HepG2 (cell line): ENCODE results near the gene ANKRD10. TPM values are rescaled to one million over a fixed set of nuclear protein-coding genes. Genes with fewer than 3 reads are reported as not detected.

Experiments
- ARNTL ChIP-seq: sonication (generic); formaldehyde crosslinking; IDR thresholded peaks from 2 replicates; pipeline ENCODE4 v1.4.0; 2020; ENCODE audit warnings: mild to moderate bottlenecking, missing genetic modification reagents
- CHCHD3 ChIP-seq: sonication (generic); formaldehyde crosslinking; IDR thresholded peaks from 2 replicates; pipeline ENCODE4 v1.8.0; 2022; ENCODE audit warnings: mild to moderate bottlenecking, missing genetic modification reagents, moderate library complexity
- ESRRA ChIP-seq: sonication (generic); formaldehyde crosslinking; IDR thresholded peaks from 2 replicates; pipeline ENCODE4 v1.5.1; 2020; ENCODE audit warnings: mild to moderate bottlenecking, low read depth, missing genetic modification reagents
- FOXC1 ChIP-seq: sonication (generic); formaldehyde crosslinking; IDR thresholded peaks from 2 replicates; pipeline ENCODE4 v1.8.0; 2022; ENCODE audit warnings: mild to moderate bottlenecking, missing genetic modification reagents, borderline replicate concordance
- FOXJ3 ChIP-seq: sonication (generic); formaldehyde crosslinking; IDR thresholded peaks from 2 replicates; pipeline ENCODE4 v1.4.0; 2020; ENCODE audit warnings: missing genetic modification reagents, mild to moderate bottlenecking, borderline replicate concordance
- JUN ChIP-seq: sonication (generic); formaldehyde crosslinking; IDR thresholded peaks from 2 replicates; pipeline ENCODE4 v1.4.0; 2020; ENCODE audit warnings: mild to moderate bottlenecking, missing genetic modification reagents
- KDM2A ChIP-seq: sonication (generic); formaldehyde crosslinking; IDR thresholded peaks from 2 replicates; pipeline ENCODE4 v1.4.0; 2020; ENCODE audit warnings: low read depth, missing genetic modification reagents, borderline replicate concordance
- KLF6 ChIP-seq: IDR thresholded peaks from 2 replicates; pipeline ENCODE4 v1.8.0; 2016; ENCODE audit warnings: missing biosample characterization, missing genetic modification reagents
- MAZ ChIP-seq, 2 experiments: sonication (generic) in 1 of 2; formaldehyde crosslinking in 1 of 2; IDR thresholded peaks; 2 replicates each; pipeline versions ENCODE4 v1.5.0 to v1.6.1; 2012 to 2020; ENCODE audit warnings: low read depth in 2 of 2, mild to moderate bottlenecking in 2 of 2, borderline replicate concordance in 1 of 2, improper control_type of control experiment in 1 of 2, low read length in 1 of 2, missing genetic modification reagents in 1 of 2, moderate library complexity in 1 of 2
- PPARG ChIP-seq: conservative IDR thresholded peaks from 2 replicates; pipeline ENCODE4 v1.6.1; 2016; ENCODE audit warnings: missing biosample characterization, missing genetic modification reagents
- TAF1 ChIP-seq: sonication (generic); formaldehyde crosslinking; IDR thresholded peaks from 2 replicates; pipeline ENCODE4 v1.4.0; 2020; ENCODE audit warnings: missing genetic modification reagents
- ZFYVE20 ChIP-seq: sonication (generic); formaldehyde crosslinking; IDR thresholded peaks from 2 replicates; pipeline ENCODE4 v1.8.0; 2023; ENCODE audit warnings: low read depth, mild to moderate bottlenecking, moderate library complexity, missing genetic modification reagents, borderline replicate concordance
- ZNF12 ChIP-seq: sonication (generic); formaldehyde crosslinking; IDR thresholded peaks from 2 replicates; pipeline ENCODE4 v1.5.0; 2020; ENCODE audit warnings: missing genetic modification reagents
- ZNF143 ChIP-seq: sonication (generic); formaldehyde crosslinking; IDR thresholded peaks from 2 replicates; pipeline ENCODE4 v1.4.0; 2020; ENCODE audit warnings: missing genetic modification reagents
- ZNF296 ChIP-seq: sonication (generic); formaldehyde crosslinking; conservative IDR thresholded peaks from 2 replicates; pipeline ENCODE4 v1.5.0; 2020; ENCODE audit warnings: mild to moderate bottlenecking, missing genetic modification reagents
- ZNF350 ChIP-seq: sonication (generic); formaldehyde crosslinking; IDR thresholded peaks from 2 replicates; pipeline ENCODE4 v1.4.0; 2020; ENCODE audit warnings: mild to moderate bottlenecking, low read depth, missing genetic modification reagents, borderline replicate concordance
- ZNF432 ChIP-seq: sonication (generic); formaldehyde crosslinking; IDR thresholded peaks from 2 replicates; pipeline ENCODE4 v1.5.0; 2020; ENCODE audit warnings: missing genetic modification reagents, mild to moderate bottlenecking, borderline replicate concordance
- ZNF589 ChIP-seq: sonication (generic); formaldehyde crosslinking; conservative IDR thresholded peaks from 2 replicates; pipeline ENCODE4 v1.8.0; 2022; ENCODE audit warnings: mild to moderate bottlenecking, moderate library complexity, missing genetic modification reagents
- ZNF713 ChIP-seq: sonication (generic); formaldehyde crosslinking; IDR thresholded peaks from 2 replicates; pipeline ENCODE4 v1.4.0; 2020; ENCODE audit warnings: mild to moderate bottlenecking, missing genetic modification reagents
- ZNF878 ChIP-seq: sonication (generic); formaldehyde crosslinking; IDR thresholded peaks from 2 replicates; pipeline ENCODE4 v1.8.1; 2023; ENCODE audit warnings: mild to moderate bottlenecking, missing genetic modification reagents, moderate library complexity
- ZSCAN9 ChIP-seq: IDR thresholded peaks from 2 replicates; pipeline ENCODE4 v1.6.1; 2016; ENCODE audit warnings: borderline replicate concordance
- polyA plus RNA-seq, 8 experiments: library from polyadenylated mRNA; depleted of rRNA in 3 of 8; stranded (reverse) in 7 of 8; unstranded in 1 of 8; fragments of >200 nt; fragmentation: Illumina TruSeq in 4 of 8; extraction: Trizol in 4 of 8; gene quantifications; 2 replicates each; pipeline versions ENCODE4 v1.2.1 to v1.2.3, GENCODE V29; 2011 to 2016; ENCODE audit warnings: low read depth in 4 of 8, missing spikeins in 1 of 8, mixed read lengths in 1 of 8; ENCODE audit not compliant: insufficient read depth in 1 of 8
- total RNA-seq, 5 experiments: library from RNA; depleted of rRNA; stranded (reverse); fragments of >200 nt; fragmentation: Illumina TruSeq; extraction: Trizol; gene quantifications; 2 replicates each; pipeline ENCODE4 v1.2.3, GENCODE V29; 2016; ENCODE audit warnings: low read depth in 1 of 5
- TF ChIP-seq, protein P1 (sequence below): sonication (generic); formaldehyde crosslinking; IDR thresholded peaks from 2 replicates; pipeline ENCODE4 v1.4.0; 2020; ENCODE audit warnings: missing genetic modification reagents
- TF ChIP-seq, protein P2 (sequence below): sonication (generic); formaldehyde crosslinking; IDR thresholded peaks from 2 replicates; pipeline ENCODE4 v1.4.0; 2020; ENCODE audit warnings: mild to moderate bottlenecking, low read depth, missing genetic modification reagents
- TF ChIP-seq, protein P3 (sequence below): sonication (generic); formaldehyde crosslinking; IDR thresholded peaks from 2 replicates; pipeline ENCODE4 v1.4.0; 2020; ENCODE audit warnings: missing genetic modification reagents

ANKRD10 gene
- total and polyA plus RNA-seq, 2 of the 13 experiments (the other 11 are each of a cell fraction or from before 2014, with no cell fraction given), result 108 to 115 TPM

DNA sequence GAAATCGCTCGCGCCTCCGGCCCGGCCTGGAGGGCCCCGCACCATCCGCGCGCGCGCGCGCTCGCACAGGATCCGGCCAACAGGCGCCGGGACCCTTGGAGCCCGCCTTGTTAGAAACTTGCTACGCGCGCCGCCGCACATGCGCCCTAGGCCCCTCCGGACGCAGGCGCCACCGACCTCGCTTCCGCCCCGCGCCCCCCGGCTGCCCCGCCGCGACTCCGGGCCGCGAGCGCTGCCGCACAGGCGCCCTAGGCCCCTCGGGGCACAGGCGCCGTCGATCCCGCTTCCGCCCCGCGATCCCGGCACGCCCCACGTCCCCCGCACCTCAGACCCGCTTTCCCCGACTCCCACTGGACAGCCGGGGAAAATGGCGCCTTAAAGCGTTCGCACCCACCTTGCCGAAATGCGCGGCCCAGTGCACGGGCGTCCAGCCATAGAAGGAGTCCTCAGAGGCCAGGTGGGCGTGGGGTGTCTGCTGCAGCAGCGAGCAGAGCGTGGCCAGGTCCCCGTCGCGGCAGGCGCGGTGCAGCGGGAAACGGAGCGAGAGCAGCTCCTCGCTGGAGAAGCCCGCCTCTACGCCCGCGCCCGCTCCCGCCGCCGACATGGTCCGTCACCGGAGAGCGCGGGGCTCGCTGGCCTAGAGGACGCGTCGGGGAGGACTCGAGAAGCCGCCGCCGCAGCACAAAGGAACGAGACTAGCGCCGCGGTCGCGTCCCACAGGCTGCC lies 375 bp downstream of the ANKRD10 start (continued):
- no peak for TF ChIP-seq ZNF12 (CRISPR knock-in tag)
- 0 out of 2 replicates have a peak, but pooled peaks have one; percentile 50 for TF ChIP-seq ZNF878 (CRISPR knock-in tag)
- TF ChIP-seq, protein P1, sequence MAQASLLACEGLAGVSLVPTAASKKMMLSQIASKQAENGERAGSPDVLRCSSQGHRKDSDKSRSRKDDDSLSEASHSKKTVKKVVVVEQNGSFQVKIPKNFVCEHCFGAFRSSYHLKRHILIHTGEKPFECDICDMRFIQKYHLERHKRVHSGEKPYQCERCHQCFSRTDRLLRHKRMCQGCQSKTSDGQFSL (CRISPR knock-in tag), result 0 out of 2 replicates have a peak, but pooled peaks have one; percentile 33
- 0 out of 2 replicates have a peak, but pooled peaks have one; percentile 21 for TF ChIP-seq CHCHD3 (CRISPR knock-in tag)
- no peak for TF ChIP-seq PPARG (CRISPR knock-in tag)
- TF ChIP-seq FOXC1 (CRISPR knock-in tag), result no peak
- peak; percentile 77 for TF ChIP-seq ZNF589 (CRISPR knock-in tag)
- no peak for TF ChIP-seq ARNTL (CRISPR knock-in tag)
- TF ChIP-seq KDM2A (CRISPR knock-in tag), result peak; percentile 83
- no peak; the same call in 1 of the 2 replicates for TF ChIP-seq ZNF350 (CRISPR knock-in tag)
- TF ChIP-seq ZNF432 (CRISPR knock-in tag), result no peak
- TF ChIP-seq, protein P2, sequence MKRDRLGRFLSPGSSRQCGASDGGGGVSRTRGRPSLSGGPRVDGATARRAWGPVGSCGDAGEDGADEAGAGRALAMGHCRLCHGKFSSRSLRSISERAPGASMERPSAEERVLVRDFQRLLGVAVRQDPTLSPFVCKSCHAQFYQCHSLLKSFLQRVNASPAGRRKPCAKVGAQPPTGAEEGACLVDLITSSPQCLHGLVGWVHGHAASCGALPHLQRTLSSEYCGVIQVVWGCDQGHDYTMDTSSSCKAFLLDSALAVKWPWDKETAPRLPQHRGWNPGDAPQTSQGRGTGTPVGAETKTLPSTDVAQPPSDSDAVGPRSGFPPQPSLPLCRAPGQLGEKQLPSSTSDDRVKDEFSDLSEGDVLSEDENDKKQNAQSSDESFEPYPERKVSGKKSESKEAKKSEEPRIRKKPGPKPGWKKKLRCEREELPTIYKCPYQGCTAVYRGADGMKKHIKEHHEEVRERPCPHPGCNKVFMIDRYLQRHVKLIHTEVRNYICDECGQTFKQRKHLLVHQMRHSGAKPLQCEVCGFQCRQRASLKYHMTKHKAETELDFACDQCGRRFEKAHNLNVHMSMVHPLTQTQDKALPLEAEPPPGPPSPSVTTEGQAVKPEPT (CRISPR knock-in tag), result no peak
- TF ChIP-seq ZSCAN9 (CRISPR knock-in tag), result no peak; the same call in 1 of the 2 replicates
- peak; percentile 61; the same call in 1 of the 2 replicates for TF ChIP-seq JUN (CRISPR knock-in tag)
- no peak for TF ChIP-seq ZFYVE20
- no peak; the same call in 1 of the 2 replicates for TF ChIP-seq ESRRA (CRISPR knock-in tag)
- TF ChIP-seq TAF1 (CRISPR knock-in tag), result peak; percentile 88
- peak; percentile 36; the same call in 1 of the 2 replicates for TF ChIP-seq KLF6 (CRISPR knock-in tag)
- TF ChIP-seq ZNF713, result no peak
- 0 out of 2 replicates have a peak, but pooled peaks have one; percentile 23 for TF ChIP-seq ZNF296 (CRISPR knock-in tag)
- peak; percentile 80 for TF ChIP-seq ZNF143 (CRISPR knock-in tag)
- TF ChIP-seq FOXJ3 (CRISPR knock-in tag), result no peak
- TF ChIP-seq, protein P3, sequence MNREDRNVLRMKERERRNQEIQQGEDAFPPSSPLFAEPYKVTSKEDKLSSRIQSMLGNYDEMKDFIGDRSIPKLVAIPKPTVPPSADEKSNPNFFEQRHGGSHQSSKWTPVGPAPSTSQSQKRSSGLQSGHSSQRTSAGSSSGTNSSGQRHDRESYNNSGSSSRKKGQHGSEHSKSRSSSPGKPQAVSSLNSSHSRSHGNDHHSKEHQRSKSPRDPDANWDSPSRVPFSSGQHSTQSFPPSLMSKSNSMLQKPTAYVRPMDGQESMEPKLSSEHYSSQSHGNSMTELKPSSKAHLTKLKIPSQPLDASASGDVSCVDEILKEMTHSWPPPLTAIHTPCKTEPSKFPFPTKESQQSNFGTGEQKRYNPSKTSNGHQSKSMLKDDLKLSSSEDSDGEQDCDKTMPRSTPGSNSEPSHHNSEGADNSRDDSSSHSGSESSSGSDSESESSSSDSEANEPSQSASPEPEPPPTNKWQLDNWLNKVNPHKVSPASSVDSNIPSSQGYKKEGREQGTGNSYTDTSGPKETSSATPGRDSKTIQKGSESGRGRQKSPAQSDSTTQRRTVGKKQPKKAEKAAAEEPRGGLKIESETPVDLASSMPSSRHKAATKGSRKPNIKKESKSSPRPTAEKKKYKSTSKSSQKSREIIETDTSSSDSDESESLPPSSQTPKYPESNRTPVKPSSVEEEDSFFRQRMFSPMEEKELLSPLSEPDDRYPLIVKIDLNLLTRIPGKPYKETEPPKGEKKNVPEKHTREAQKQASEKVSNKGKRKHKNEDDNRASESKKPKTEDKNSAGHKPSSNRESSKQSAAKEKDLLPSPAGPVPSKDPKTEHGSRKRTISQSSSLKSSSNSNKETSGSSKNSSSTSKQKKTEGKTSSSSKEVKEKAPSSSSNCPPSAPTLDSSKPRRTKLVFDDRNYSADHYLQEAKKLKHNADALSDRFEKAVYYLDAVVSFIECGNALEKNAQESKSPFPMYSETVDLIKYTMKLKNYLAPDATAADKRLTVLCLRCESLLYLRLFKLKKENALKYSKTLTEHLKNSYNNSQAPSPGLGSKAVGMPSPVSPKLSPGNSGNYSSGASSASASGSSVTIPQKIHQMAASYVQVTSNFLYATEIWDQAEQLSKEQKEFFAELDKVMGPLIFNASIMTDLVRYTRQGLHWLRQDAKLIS (CRISPR knock-in tag), result peak; percentile 77; the same call in 1 of the 2 replicates
- no peak for TF ChIP-seq MAZ (IDR thresholded peaks at IDR 0.05; ENCODE audit: borderline replicate concordance, low read depth, low read length)
- TF ChIP-seq MAZ (CRISPR knock-in tag; IDR thresholded peaks at IDR 0.05; ENCODE audit: low read depth), result no peak; the same call in none of the 2 replicates
